Tibial nerve (tissue), 4 donors: ENCODE results near the gene CADPS. TPM values are rescaled to one million over a fixed set of nuclear protein-coding genes. Genes with fewer than 3 reads are reported as not detected.

Source experiments
- DNase-seq, 2 donors: peaks; one replicate each; pipeline ENCODE4 v3.0.0-alpha.2; 2019; ENCODE audit warnings: low spot score in 2 of 2
- H3K27ac ChIP-seq, 4 donors: fragments of 200-600 bp; sonication (generic) in 3 of 4; one replicate each; pipeline ENCODE4 v1.5.1; 2017 to 2019; ENCODE audit warnings: mild to moderate bottlenecking in 1 of 4
- H3K27me3 ChIP-seq, 2 donors: fragments of 200-600 bp; sonication (generic) in 1 of 2; one replicate each; pipeline versions ENCODE4 v1.5.1 to v1.6.0; 2017 to 2019
- H3K36me3 ChIP-seq, 3 donors: fragments of 200-600 bp; sonication (generic); one replicate each; pipeline ENCODE4 v1.5.1; 2018 to 2019
- H3K4me1 ChIP-seq, 4 donors: fragments of 200-600 bp; sonication (generic) in 3 of 4; one replicate each; pipeline ENCODE4 v1.5.1; 2017 to 2019
- H3K4me3 ChIP-seq, 4 donors: fragments of 200-600 bp; sonication (generic) in 3 of 4; one replicate each; pipeline ENCODE4 v1.5.1; 2017 to 2019; ENCODE audit warnings: mild to moderate bottlenecking in 1 of 4, moderate library complexity in 1 of 4
- H3K9me3 ChIP-seq, 4 donors: fragments of 200-600 bp; sonication (generic) in 3 of 4; one replicate each; pipeline ENCODE4 v1.5.1; 2017 to 2019
- EP300 ChIP-seq, 2 donors: sonication (generic); formaldehyde crosslinking; IDR thresholded peaks; one replicate each; pipeline ENCODE4 v1.6.1; 2017; ENCODE audit warnings: antibody characterized with exemption in 2 of 2, mild to moderate bottlenecking in 1 of 2
- POLR2A ChIP-seq, 2 donors: fragments of 450-650 bp; IDR thresholded peaks; one replicate each; pipeline ENCODE4 v1.6.1; 2017; ENCODE audit warnings: antibody characterized with exemption in 2 of 2, mild to moderate bottlenecking in 2 of 2, moderate library complexity in 2 of 2
- WGBS, 2 donors: methylation state at CpG; one replicate each; pipeline ENCODE4 v1.1.5; 2018; 5-methylcytosine and 5-hydroxymethylcytosine counted together
- total RNA-seq, 4 donors: library from RNA; depleted of rRNA; stranded (reverse); fragments of >200 nt; gene quantifications; one replicate each; pipeline ENCODE4 v1.1.0, GENCODE V29; 2016
- TF ChIP-seq, protein P1 (sequence below), 5 experiments: fragments of 200-600 bp in 3 of 5; fragments of 450-650 bp in 2 of 5; sonication (generic) in 3 of 5; IDR thresholded peaks; one replicate each; pipeline ENCODE4 v1.5.1; 2016 to 2019; ENCODE audit warnings: antibody characterized with exemption in 5 of 5, mild to moderate bottlenecking in 3 of 5, moderate library complexity in 2 of 5

CADPS gene
- total RNA-seq, 4 donors from 2014 or later, result 16.2 to 16.7 TPM; not detected in 2

DNA sequence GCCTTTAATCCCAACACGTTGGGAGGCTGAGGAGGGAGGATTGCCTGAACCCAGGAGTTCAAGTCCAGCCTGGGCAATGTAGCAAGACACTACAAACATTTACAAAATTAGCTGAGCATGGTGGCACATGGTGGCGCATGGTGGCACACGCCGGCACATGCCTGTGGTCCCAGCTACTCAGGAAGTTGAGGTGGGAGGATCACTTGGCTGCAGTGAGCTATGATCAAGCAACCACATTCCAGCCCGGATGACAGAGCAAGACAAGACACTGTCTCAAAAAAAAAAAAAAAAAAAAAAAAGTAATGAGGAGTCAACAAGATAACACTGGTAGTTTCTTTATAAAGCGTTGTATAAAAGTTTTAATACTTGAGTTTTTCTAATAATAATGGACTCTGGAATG is 511.9 kb downstream of the CADPS start:
- no peak overlapping the region for H3K27ac ChIP-seq
- H3K9me3 ChIP-seq, result no peaks in the 10 kb centered on the region
- WGBS, 2 donors, result 81 to 88% methylated on average over 6 of the region's 6 CpGs
- TF ChIP-seq, protein P1, sequence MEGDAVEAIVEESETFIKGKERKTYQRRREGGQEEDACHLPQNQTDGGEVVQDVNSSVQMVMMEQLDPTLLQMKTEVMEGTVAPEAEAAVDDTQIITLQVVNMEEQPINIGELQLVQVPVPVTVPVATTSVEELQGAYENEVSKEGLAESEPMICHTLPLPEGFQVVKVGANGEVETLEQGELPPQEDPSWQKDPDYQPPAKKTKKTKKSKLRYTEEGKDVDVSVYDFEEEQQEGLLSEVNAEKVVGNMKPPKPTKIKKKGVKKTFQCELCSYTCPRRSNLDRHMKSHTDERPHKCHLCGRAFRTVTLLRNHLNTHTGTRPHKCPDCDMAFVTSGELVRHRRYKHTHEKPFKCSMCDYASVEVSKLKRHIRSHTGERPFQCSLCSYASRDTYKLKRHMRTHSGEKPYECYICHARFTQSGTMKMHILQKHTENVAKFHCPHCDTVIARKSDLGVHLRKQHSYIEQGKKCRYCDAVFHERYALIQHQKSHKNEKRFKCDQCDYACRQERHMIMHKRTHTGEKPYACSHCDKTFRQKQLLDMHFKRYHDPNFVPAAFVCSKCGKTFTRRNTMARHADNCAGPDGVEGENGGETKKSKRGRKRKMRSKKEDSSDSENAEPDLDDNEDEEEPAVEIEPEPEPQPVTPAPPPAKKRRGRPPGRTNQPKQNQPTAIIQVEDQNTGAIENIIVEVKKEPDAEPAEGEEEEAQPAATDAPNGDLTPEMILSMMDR (IDR thresholded peaks at IDR 0.05), result no peak
- TF ChIP-seq POLR2A (IDR thresholded peaks at IDR 0.05) (no peak), EP300 (IDR thresholded peaks at IDR 0.05) (no peak)
- peaks cover 0 to 9% (median 2%) of the 10 kb centered on the region in 4 donors for H3K4me1 ChIP-seq
- no peaks in the 10 kb centered on the region for H3K36me3 ChIP-seq
- no peak overlapping the region for H3K4me3 ChIP-seq
- no peak for DNase-seq
- H3K27me3 ChIP-seq, result peaks cover 1 to 48% of the 10 kb centered on the region in 2 donors

DNA sequence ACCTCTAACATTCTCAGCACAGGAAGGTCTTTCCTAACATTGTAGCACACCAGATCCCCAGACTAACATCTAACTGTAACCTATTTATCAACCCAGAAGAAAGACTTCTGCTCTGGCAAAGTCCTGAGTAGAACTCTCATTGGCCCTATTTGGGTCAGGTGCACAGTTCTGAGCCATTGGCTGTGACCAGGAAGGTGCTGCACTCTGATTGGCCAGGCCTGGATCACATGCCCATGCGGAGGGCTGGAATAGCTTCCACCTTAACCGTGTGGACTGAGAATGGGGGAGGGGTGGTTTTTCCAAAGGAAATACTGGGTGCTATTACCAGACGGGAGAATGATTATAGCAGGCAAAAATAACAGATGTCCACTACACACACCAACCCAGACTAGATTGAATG is 513.4 kb downstream of the CADPS start:
- Histone ChIP-seq H3K9me3 (no peaks in the 10 kb centered on the region), H3K4me3 (no peak overlapping the region), H3K27ac (no peak overlapping the region), H3K27me3 (peaks cover 0 to 39% of the 10 kb centered on the region in 2 donors), H3K4me1 (no peaks in the 10 kb centered on the region), H3K36me3 (no peaks in the 10 kb centered on the region)
- DNase-seq, result no peak
- WGBS, 2 donors, result 49 to 57% methylated on average over 3 of the region's 3 CpGs
- TF ChIP-seq POLR2A (IDR thresholded peaks at IDR 0.05), result no peak
- no peak for TF ChIP-seq EP300 (IDR thresholded peaks at IDR 0.05)
- TF ChIP-seq, protein P1 (IDR thresholded peaks at IDR 0.05), result no peak

DNA sequence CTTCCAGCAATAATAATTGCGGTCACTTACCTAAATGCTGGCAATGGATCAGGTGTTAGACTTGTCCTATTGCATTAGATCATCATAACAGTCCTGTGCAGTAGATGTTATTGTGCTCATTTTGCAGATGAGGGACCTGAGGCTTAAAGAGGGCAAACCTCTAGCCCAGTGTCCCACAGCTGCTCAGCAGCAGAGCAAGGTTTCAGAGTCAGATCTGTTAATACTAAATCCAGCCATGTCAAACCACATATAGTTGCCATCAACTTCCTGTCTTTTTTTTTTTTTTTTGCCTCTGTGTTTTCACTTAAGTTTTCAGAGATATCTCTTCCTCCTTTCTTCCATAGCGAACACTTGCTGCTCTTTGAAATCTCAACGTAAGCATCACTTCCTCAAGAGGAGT is 514.0 kb downstream of the CADPS start:
- Histone ChIP-seq H3K36me3 (no peaks in the 10 kb centered on the region), H3K4me1 (no peaks in the 10 kb centered on the region), H3K9me3 (no peaks in the 10 kb centered on the region), H3K27me3 (peaks cover 0 to 34% of the 10 kb centered on the region in 2 donors), H3K27ac (no peak overlapping the region), H3K4me3 (no peak overlapping the region)
- TF ChIP-seq POLR2A (IDR thresholded peaks at IDR 0.05), result no peak
- no peak for TF ChIP-seq EP300 (IDR thresholded peaks at IDR 0.05)
- TF ChIP-seq, protein P1 (IDR thresholded peaks at IDR 0.05), result no peak
- DNase-seq, result no peak
- WGBS, 2 donors, result 88 to 89% methylated on average over 3 of the region's 3 CpGs

DNA sequence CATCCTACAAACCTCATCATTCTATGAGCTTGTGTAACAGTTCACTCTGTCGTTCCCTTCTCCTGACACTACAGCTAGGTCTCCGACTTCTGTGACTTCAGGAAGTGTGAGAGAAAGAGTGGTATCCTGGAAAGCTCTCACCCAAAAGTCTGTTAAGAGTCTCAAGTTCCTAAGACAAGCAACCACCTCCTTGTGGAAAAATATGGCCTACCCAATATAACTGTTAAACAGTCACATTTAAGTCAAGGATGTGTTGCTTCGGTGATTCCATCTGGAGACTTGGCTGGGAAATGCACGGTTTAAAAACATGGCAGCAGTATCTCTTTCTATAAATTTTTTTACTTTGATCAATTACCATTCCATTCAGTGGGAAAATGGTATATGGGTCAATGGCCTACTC is 515.7 kb downstream of the CADPS start:
- DNase-seq, result no peak
- no peaks in the 10 kb centered on the region for H3K9me3 ChIP-seq
- no peaks in the 10 kb centered on the region for H3K4me1 ChIP-seq
- H3K4me3 ChIP-seq, result no peak overlapping the region
- 85 to 88% methylated on average over 4 of the region's 4 CpGs for WGBS, 2 donors
- peaks cover 0 to 18% of the 10 kb centered on the region in 2 donors for H3K27me3 ChIP-seq
- no peaks in the 10 kb centered on the region for H3K36me3 ChIP-seq
- TF ChIP-seq, protein P1 (IDR thresholded peaks at IDR 0.05), result no peak
- TF ChIP-seq EP300 (IDR thresholded peaks at IDR 0.05), result no peak
- TF ChIP-seq POLR2A (IDR thresholded peaks at IDR 0.05), result no peak
- no peak overlapping the region for H3K27ac ChIP-seq

DNA sequence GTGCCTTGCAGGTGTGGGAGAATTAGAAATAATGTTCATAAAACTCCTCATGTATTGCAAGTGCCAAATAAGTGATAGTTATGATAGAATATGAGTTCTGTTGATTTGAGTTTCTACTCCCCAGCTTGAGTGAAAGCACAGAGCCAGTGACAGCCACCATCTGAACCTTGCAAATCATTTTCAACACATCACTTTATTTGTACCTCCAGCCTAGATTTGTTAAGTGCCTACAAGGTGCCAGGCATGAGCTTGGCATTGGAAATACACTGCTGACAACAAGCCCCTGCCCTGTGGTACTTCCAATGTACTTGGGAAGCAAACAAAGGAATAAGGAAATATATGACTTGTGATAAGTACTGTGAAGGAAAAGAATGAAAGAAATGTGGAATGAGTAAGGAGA is 518.9 kb downstream of the CADPS start:
- no peak for TF ChIP-seq EP300 (IDR thresholded peaks at IDR 0.05)
- TF ChIP-seq, protein P1 (IDR thresholded peaks at IDR 0.05), result no peak
- no peak overlapping the region for H3K27ac ChIP-seq
- H3K27me3 ChIP-seq, result peaks cover 0 to 14% of the 10 kb centered on the region in 2 donors
- H3K36me3 ChIP-seq, result no peaks in the 10 kb centered on the region
- no peak for DNase-seq
- no peaks in the 10 kb centered on the region for H3K9me3 ChIP-seq
- no peaks in the 10 kb centered on the region for H3K4me1 ChIP-seq
- H3K4me3 ChIP-seq, result no peak overlapping the region
